A549 (cell line): ENCODE measurements around the gene NCOA7. TPM values are rescaled to one million over a fixed set of nuclear protein-coding genes. Genes with fewer than 3 reads are reported as not detected.

Source experiments
- ATAC-seq, 2 experiments: fragments of 200-7000 bp in 1 of 2; fragments of >200 bp in 1 of 2; cut with Nextera tagmentation in 1 of 2; cut with Tn5 transposase in 1 of 2; 3 replicates each; pipeline versions ENCODE4 v1.8.0 to v1.9.1; 2018 to 2020; ENCODE audit warnings: mild to moderate bottlenecking in 1 of 2, moderate library complexity in 1 of 2
- CTCF ChIA-PET: fragments of 300-600 bp; sonication (Branson Sonifier 250); formaldehyde crosslinking; extraction: SDS; loops from one replicate; lab custom pipeline; 2021; ENCODE audit warnings: antibody characterized with exemption, inconsistent platforms; lab: Yijun Ruan, JAX
- POLR2A ChIA-PET: fragments of 350-600 bp; formaldehyde crosslinking; extraction: SDS; loops from one replicate; lab custom pipeline; 2021; ENCODE audit warnings: antibody characterized with exemption, inconsistent platforms; lab: Yijun Ruan, JAX
- DNase-seq, 2 experiments: peaks; one replicate each; pipeline versions ENCODE4 v3.0.0 to v3.0.0-alpha.2; 2011 to 2016; ENCODE audit warnings: low read depth in 1 of 2, low spot score in 1 of 2
- FAIRE-seq: peaks from 2 replicates; lab custom pipeline; 2011; peaks lifted over from hg19 to GRCh38; lab: Jason Lieb, UNC
- H3K27ac ChIP-seq, 2 experiments: fragments of >200 bp; sonication (Bioruptor Twin); formaldehyde crosslinking; 3 replicates each; pipeline ENCODE4 v1.5.1; 2016 to 2017
- H3K4me1 ChIP-seq: fragments of >200 bp; sonication (Bioruptor Twin); formaldehyde crosslinking; 3 replicates; pipeline ENCODE4 v1.6.1; 2016
- H3K4me2 ChIP-seq: fragments of >200 bp; sonication (Bioruptor Twin); formaldehyde crosslinking; 3 replicates; pipeline ENCODE4 v1.6.1; 2016
- H3K4me3 ChIP-seq: fragments of >200 bp; sonication (Bioruptor Twin); formaldehyde crosslinking; 3 replicates; pipeline ENCODE4 v1.5.1; 2016
- H3K9me3 ChIP-seq: fragments of >200 bp; sonication (Bioruptor Twin); formaldehyde crosslinking; 3 replicates; pipeline ENCODE4 v1.6.1; 2016
- CBX8 ChIP-seq: fragments of 200-600 bp; sonication (generic); IDR thresholded peaks from 2 replicates; pipeline ENCODE4 v1.6.1; 2016
- CEBPB ChIP-seq, 2 experiments: fragments of >200 bp in 1 of 2; sonication (Bioruptor Twin) in 1 of 2; formaldehyde crosslinking in 1 of 2; IDR thresholded peaks; 2 replicates each; pipeline ENCODE4 v1.6.1; 2012 to 2016
- CHD2 ChIP-seq: fragments of 150-350 bp; IDR thresholded peaks from 2 replicates; pipeline ENCODE4 v1.6.1; 2014; ENCODE audit warnings: low read length; ENCODE audit not compliant: partially characterized antibody
- EHMT2 ChIP-seq: fragments of 200-600 bp; sonication (generic); IDR thresholded peaks from 2 replicates; pipeline ENCODE4 v1.6.1; 2016; ENCODE audit warnings: antibody characterized with exemption, low read depth, mild to moderate bottlenecking, moderate library complexity
- GATA3 ChIP-seq: IDR thresholded peaks from 2 replicates; pipeline ENCODE4 v1.6.1; 2012; ENCODE audit warnings: borderline replicate concordance
- JUNB ChIP-seq: fragments of >200 bp; sonication (Bioruptor Twin); formaldehyde crosslinking; IDR thresholded peaks from 2 replicates; pipeline ENCODE4 v1.6.1; 2016
- MAFK ChIP-seq: fragments of 450-650 bp; IDR thresholded peaks from 2 replicates; pipeline ENCODE4 v1.6.1; 2014; ENCODE audit not compliant: partially characterized antibody
- MAZ ChIP-seq: fragments of 150-350 bp; IDR thresholded peaks from 2 replicates; pipeline ENCODE4 v1.6.1; 2014; ENCODE audit warnings: antibody characterized with exemption, low read depth, low read length, borderline replicate concordance
- POLR2AphosphoS2 ChIP-seq: conservative IDR thresholded peaks from 2 replicates; pipeline ENCODE4 v1.6.1; 2012; ENCODE audit warnings: low read length, improper control_type of control experiment, inconsistent platforms
- RAD21 ChIP-seq, 2 experiments: fragments of >200 bp in 1 of 2; sonication (Bioruptor Twin) in 1 of 2; formaldehyde crosslinking in 1 of 2; IDR thresholded peaks in 1 of 2; conservative IDR thresholded peaks in 1 of 2; 2 replicates in 1 of 2; 3 replicates in 1 of 2; pipeline ENCODE4 v1.6.1; 2012 to 2018; ENCODE audit warnings: inconsistent platforms in 1 of 2
- ZC3H11A ChIP-seq: fragments of 450-650 bp; IDR thresholded peaks from 2 replicates; pipeline ENCODE4 v1.6.1; 2014; ENCODE audit warnings: antibody characterized with exemption, mild to moderate bottlenecking
- ZNF302 ChIP-seq: fragments of 250-450 bp; sonication (Bioruptor Pico); IDR thresholded peaks from 2 replicates; pipeline ENCODE4 v1.9.0; 2021; ENCODE audit warnings: inconsistent platforms, mild to moderate bottlenecking, moderate library complexity
- ZSCAN20 ChIP-seq: fragments of 250-450 bp; sonication (Bioruptor Pico); IDR thresholded peaks from 2 replicates; pipeline ENCODE4 v1.8.0; 2022; ENCODE audit warnings: mild to moderate bottlenecking, moderate library complexity
- WGBS: methylation state at CpG from one replicate; pipeline ENCODE4 v1.1.6; 2017; ENCODE audit errors: missing lambda C conversion rate; 5-methylcytosine and 5-hydroxymethylcytosine counted together
- polyA plus RNA-seq, 4 experiments: library from polyadenylated mRNA; depleted of rRNA in 3 of 4; stranded (reverse); fragments of >200 nt; fragmentation: RNase III in 1 of 4; extraction: RNeasy Plus Mini Kit Qiagen cat#74134 plus additional on column Dnase treatment in 1 of 4; gene quantifications; 2 replicates in 3 of 4; 3 replicates in 1 of 4; pipeline ENCODE4 v1.2.3, GENCODE V29; 2011 to 2017
- TF ChIP-seq, protein P1 (sequence below): fragments of 250-450 bp; sonication (Bioruptor Pico); IDR thresholded peaks from 2 replicates; pipeline ENCODE4 v1.5.0; 2021; ENCODE audit warnings: mild to moderate bottlenecking, moderate library complexity, borderline replicate concordance
- TF ChIP-seq, protein P2 (sequence below): fragments of 450-650 bp; IDR thresholded peaks from 2 replicates; pipeline ENCODE4 v1.6.1; 2014; ENCODE audit warnings: antibody characterized with exemption
- TF ChIP-seq, protein P3 (sequence below): IDR thresholded peaks from 2 replicates; pipeline ENCODE4 v1.6.1; 2012
- TF ChIP-seq, protein P4 (sequence below): fragments of >200 bp; sonication (Bioruptor Twin); formaldehyde crosslinking; IDR thresholded peaks from 3 replicates; pipeline ENCODE4 v1.5.1; 2016

The NCOA7 gene
- polyA plus RNA-seq, 2 of the 4 experiments (the other 2 are of a cell fraction): 66.4 to 195 TPM

GRCh38 chr6:125753937-125754259 lies 36.9 kb upstream of the NCOA7 start (continued):
- TF ChIP-seq, protein P1, sequence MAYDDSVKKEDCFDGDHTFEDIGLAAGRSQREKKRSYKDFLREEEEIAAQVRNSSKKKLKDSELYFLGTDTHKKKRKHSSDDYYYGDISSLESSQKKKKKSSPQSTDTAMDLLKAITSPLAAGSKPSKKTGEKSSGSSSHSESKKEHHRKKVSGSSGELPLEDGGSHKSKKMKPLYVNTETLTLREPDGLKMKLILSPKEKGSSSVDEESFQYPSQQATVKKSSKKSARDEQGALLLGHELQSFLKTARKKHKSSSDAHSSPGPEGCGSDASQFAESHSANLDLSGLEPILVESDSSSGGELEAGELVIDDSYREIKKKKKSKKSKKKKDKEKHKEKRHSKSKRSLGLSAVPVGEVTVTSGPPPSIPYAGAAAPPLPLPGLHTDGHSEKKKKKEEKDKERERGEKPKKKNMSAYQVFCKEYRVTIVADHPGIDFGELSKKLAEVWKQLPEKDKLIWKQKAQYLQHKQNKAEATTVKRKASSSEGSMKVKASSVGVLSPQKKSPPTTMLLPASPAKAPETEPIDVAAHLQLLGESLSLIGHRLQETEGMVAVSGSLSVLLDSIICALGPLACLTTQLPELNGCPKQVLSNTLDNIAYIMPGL (CRISPR knock-in tag): no peak
- no peak for TF ChIP-seq ZNF302 (CRISPR knock-in tag)

DNA sequence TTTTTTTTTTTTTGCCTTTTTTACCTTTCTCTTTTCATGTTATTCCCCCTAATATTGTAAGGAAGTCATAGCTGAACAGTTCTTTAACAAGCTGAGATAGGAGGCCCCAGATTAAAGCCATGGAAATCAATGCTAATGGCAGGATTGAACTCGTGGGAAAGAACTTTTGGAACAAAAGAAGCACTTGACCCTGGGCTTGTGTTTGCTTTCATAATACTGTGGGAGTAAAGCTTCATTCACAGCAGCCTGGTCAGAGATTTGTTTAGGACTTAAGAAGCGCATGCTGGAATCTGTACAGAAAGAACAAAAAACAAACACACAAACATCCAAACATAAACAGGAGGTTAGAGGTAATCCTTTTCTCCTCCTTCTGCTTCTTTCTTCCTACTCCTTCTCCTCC lies 36.2 kb upstream of the NCOA7 start:
- no peak overlapping the region for H3K4me3 ChIP-seq
- no peak for FAIRE-seq
- H3K4me1 ChIP-seq: peaks cover 5% of the 10 kb centered on the region; the same call in 1 of the 3 replicates
- no peak overlapping the region for H3K27ac ChIP-seq
- no peak overlapping the region for H3K4me2 ChIP-seq
- no peaks in the 10 kb centered on the region for H3K9me3 ChIP-seq
- CTCF ChIA-PET: interaction anchor here (1.6 to 20.8 kb wide), 3 partner anchors 10 to 443 kb away, joined by 3 to 288 read pairs (median 7); no protein-coding TSS in a partner anchor
- WGBS: 33% methylated on average over 2 of the region's 2 CpGs
- DNase-seq: no peak
- ATAC-seq: no peak
- TF ChIP-seq ZSCAN20 (no peak), CEBPB (IDR thresholded peaks at IDR 0.05) (no peak), CHD2 (no peak), CBX8 (no peak), EHMT2 (no peak), POLR2AphosphoS2 (no peak)
- TF ChIP-seq, protein P2, sequence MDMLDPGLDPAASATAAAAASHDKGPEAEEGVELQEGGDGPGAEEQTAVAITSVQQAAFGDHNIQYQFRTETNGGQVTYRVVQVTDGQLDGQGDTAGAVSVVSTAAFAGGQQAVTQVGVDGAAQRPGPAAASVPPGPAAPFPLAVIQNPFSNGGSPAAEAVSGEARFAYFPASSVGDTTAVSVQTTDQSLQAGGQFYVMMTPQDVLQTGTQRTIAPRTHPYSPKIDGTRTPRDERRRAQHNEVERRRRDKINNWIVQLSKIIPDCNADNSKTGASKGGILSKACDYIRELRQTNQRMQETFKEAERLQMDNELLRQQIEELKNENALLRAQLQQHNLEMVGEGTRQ: no peak
- TF ChIP-seq, protein P3, sequence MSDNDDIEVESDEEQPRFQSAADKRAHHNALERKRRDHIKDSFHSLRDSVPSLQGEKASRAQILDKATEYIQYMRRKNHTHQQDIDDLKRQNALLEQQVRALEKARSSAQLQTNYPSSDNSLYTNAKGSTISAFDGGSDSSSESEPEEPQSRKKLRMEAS: no peak
- POLR2A ChIA-PET: no interaction called here

DNA sequence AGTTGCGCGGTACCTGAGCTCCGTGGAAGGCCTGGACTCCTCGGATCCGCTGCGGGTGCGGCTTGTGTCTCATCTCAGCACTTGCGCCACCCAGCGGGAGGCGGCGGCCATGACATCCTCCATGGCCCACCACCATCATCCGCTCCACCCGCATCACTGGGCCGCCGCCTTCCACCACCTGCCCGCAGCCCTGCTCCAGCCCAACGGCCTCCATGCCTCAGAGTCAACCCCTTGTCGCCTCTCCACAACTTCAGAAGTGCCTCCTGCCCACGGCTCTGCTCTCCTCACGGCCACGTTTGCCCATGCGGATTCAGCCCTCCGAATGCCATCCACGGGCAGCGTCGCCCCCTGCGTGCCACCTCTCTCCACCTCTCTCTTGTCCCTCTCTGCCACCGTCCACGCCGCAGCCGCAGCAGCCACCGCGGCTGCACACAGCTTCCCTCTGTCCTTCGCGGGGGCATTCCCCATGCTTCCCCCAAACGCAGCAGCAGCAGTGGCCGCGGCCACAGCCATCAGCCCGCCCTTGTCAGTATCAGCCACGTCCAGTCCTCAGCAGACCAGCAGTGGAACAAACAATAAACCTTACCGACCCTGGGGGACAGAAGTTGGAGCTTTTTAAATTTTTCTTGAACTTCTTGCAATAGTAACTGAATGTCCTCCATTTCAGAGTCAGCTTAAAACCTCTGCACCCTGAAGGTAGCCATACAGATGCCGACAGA lies 31.4 kb upstream of the NCOA7 start:
- ChIA-PET POLR2A (no interaction called here), CTCF (interaction anchor here (0.8 to 20.8 kb wide), 3 partner anchors 9 to 448 kb away, joined by 3 to 288 read pairs (median 4); no protein-coding TSS in a partner anchor)
- no peak overlapping the region for H3K4me3 ChIP-seq
- no peak overlapping the region for H3K4me2 ChIP-seq
- no peaks in the 10 kb centered on the region for H3K9me3 ChIP-seq
- no peaks in the 10 kb centered on the region for H3K4me1 ChIP-seq
- TF ChIP-seq GATA3 (no peak), ZC3H11A (no peak), MAZ (no peak), MAFK (no peak), RAD21 (conservative IDR thresholded peaks at IDR 0.05 in 1 of 2, IDR thresholded peaks at IDR 0.05 in 1 of 2) (0 out of 5 replicates have a peak, but pooled peaks of 1 of the 2 experiments have one; percentile 22), JUNB (no peak)
- TF ChIP-seq, protein P4, sequence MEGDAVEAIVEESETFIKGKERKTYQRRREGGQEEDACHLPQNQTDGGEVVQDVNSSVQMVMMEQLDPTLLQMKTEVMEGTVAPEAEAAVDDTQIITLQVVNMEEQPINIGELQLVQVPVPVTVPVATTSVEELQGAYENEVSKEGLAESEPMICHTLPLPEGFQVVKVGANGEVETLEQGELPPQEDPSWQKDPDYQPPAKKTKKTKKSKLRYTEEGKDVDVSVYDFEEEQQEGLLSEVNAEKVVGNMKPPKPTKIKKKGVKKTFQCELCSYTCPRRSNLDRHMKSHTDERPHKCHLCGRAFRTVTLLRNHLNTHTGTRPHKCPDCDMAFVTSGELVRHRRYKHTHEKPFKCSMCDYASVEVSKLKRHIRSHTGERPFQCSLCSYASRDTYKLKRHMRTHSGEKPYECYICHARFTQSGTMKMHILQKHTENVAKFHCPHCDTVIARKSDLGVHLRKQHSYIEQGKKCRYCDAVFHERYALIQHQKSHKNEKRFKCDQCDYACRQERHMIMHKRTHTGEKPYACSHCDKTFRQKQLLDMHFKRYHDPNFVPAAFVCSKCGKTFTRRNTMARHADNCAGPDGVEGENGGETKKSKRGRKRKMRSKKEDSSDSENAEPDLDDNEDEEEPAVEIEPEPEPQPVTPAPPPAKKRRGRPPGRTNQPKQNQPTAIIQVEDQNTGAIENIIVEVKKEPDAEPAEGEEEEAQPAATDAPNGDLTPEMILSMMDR: 0 out of 3 replicates have a peak, but pooled peaks have one; percentile 8
- 70% methylated on average over 41 of the region's 42 CpGs for WGBS
- peak; percentile 27 for DNase-seq
- peak; percentile 50 to 94; a peak in 4 of 6 replicates for ATAC-seq
- H3K27ac ChIP-seq: no peak overlapping the region
- no peak for FAIRE-seq
